ENCODE data around the gene USP11. TPM values are rescaled to one million over a fixed set of nuclear protein-coding genes. Genes with fewer than 3 reads are reported as not detected.

The USP11 gene
- total RNA-seq, 4 donors from 2014 or later, result 23.8 to 47.8 (median 28.1) TPM

- no peak for TF ChIP-seq CTCF (IDR thresholded peaks at IDR 0.05; ENCODE audit: low read depth)
Measured at GRCh38 chrX:47215291-47215900, 17.4 kb upstream of the USP11 start.

- TF ChIP-seq CTCF (IDR thresholded peaks at IDR 0.05; ENCODE audit: low read depth), result no peak
Measured at GRCh38 chrX:47216393-47216925, 16.4 kb upstream of the USP11 start.

GRCh38 chrX:47217121-47217851 is 15.5 kb upstream of the USP11 start:
- TF ChIP-seq CTCF (IDR thresholded peaks at IDR 0.05; ENCODE audit: low read depth), result no peak

- TF ChIP-seq CTCF (IDR thresholded peaks at IDR 0.05; ENCODE audit: low read depth), result no peak
Measured at GRCh38 chrX:47217852-47218279, 14.9 kb upstream of the USP11 start.

- TF ChIP-seq CTCF (IDR thresholded peaks at IDR 0.05; ENCODE audit: low read depth), result no peak
Measured at GRCh38 chrX:47218280-47218919, 14.4 kb upstream of the USP11 start, which contains the start of gene CDK16. CDK16 (plus strand) TSS chrX:47218681; CDS start chrX:47223558, 4,877 bp downstream.

- no peak for TF ChIP-seq CTCF (IDR thresholded peaks at IDR 0.05; ENCODE audit: low read depth)
Measured at GRCh38 chrX:47218920-47219815, 13.6 kb upstream of the USP11 start.
